Hematopoietic multipotent progenitor cell treated with erythropoietin and hydrocortisone succinate and interleukin-3 and kit ligand, for 8 days (in vitro differentiated cells): ENCODE results near the gene ACTA1.
"Not testable (repeated sequence)": the region's sequence is repeated elsewhere in the genome, so short reads cannot be mapped to it uniquely, and the experiment has no call there.

ENCODE experiments used
- DNase-seq: peaks from one replicate; pipeline ENCODE4 v3.0.0-alpha.2; 2015

The ACTA1 gene

DNA sequence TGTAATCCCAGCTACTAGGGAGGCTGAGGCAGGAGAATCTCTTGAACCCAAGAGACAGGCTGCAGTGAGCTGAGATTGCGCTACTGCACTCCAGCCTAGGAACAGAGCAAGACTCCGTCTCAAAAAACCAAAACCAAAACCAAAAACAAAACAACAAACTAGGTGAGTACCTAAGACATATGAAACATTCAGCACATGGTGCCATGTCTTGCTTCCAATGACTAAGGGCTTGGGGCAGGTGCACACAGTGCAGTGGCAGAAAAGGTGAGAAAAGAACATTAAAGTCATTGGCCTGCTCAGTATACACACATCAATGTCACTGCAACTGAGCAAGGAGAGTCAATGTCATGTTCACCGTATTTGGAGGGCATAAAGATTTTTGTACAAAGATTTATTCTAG lies 4.1 kb upstream of the ACTA1 start:
- DNase-seq: no peak

DNA sequence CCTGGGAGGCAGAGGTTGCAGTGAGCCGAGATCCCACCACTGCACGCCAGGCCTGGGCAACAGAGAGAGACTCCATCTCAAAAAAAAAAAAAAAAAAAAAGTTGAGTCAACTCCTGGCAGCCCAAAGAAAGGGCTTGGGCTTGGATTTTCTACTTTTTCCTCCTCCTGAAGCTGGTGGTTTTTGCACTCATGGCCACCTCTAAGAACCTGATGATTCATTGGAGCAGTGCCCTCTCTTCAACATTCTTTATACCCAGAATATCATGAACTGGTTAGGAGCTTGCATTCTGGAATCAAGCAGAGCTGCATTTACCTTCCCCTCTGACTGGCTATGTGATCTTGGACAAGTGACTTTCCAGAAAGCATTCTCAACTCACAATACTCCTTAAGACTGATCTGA lies 3.5 kb upstream of the ACTA1 start:
- DNase-seq: no peak

DNA sequence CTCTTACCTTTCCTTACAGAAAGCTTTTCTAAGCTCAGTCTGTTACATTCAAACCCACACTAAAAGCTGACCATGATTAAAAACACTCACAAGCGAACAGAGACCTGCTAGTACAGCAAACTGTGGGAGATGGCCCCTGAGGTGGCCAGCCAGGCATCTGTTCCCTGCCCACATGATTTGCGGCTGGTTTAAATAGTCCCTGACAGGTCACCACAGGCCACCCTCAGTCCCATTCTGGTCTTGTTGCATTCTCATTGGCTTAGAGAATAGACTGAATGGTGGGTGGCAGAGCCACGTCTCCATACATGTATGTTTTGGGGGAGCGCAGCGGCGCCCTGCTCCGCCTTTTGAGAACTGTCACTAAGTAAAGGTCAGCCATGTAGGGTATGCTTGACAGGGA lies 2.3 kb upstream of the ACTA1 start:
- DNase-seq: no peak

- DNase-seq: no peak
Measured at GRCh38 chr1:229434641-229435051, 752 bp upstream of the ACTA1 start.

- DNase-seq: no peak
Measured at GRCh38 chr1:229433364-229434004, 410 bp downstream of the ACTA1 start.

GRCh38 chr1:229432905-229433304 lies 989 bp downstream of the ACTA1 start:
- no peak for DNase-seq

DNA sequence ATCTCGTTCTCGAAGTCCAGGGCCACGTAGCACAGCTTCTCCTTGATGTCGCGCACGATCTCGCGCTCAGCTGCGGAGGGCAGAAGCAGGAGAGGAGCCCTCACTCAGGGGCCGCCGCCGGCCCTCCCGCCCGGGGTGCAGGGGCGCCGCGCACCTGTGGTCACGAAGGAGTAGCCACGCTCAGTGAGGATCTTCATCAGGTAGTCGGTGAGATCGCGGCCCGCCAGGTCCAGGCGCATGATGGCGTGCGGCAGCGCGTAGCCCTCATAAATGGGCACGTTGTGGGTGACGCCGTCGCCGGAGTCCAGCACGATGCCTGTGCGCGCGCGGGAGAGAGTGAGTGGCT lies 1.8 kb downstream of the ACTA1 start:
- no peak for DNase-seq

DNA sequence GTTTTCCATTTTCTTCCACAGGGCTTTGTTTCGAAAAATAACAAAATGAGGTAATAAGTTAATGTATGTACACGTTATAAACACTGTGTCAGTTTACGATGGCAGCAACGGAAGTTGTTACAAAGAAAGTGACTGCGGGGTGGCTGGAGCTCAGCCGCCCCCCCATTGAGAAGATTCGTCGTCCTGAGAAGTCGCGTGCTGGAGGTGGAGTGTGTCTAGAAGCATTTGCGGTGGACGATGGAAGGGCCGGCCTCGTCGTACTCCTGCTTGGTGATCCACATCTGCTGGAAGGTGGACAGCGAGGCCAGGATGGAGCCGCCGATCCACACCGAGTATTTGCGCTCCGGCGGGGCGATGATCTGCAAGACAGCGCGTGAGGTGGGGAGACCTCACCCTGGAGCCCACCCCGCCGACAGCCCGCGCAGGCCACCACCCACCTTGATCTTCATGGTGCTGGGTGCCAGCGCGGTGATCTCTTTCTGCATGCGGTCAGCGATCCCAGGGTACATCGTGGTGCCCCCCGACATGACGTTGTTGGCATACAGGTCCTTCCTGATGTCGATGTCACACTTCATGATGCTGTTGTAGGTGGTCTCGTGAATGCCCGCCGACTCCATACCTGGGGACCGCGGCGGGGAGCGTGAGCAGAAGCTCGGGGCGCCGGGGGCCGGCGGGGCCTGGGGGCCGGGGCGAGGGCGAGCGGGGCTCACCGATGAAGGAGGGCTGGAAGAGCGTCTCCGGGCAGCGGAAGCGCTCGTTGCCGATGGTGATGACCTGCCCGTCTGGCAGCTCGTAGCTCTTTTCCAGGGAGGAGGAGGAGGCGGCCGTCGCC lies 2.4 kb downstream of the ACTA1 start:
- no peak for DNase-seq

- DNase-seq: peak; percentile 64
Measured at GRCh38 chr1:229430761-229431283, 3.1 kb downstream of the ACTA1 start.

GRCh38 chr1:229428256-229428655 lies 5.6 kb downstream of the ACTA1 start:
- DNase-seq: no peak

DNA sequence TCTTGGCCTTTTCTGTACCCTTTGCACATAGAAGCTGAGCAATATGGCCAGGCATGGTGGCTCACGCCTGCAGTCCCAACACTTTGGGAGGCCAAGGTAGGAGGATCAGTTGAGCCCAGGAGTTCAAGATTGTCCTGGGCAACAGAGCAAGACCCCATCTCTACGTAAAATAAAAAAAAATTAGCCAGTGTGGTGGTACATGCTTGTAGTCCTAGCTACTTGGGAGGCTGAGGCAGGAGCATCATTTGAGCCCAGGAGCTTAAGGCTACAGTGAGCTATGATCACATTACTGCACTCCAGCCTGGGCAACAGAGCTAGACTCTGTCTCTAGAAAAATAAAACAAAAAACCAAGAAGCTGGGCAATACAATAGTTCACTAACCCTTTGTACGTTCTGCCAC lies 6.3 kb downstream of the ACTA1 start:
- DNase-seq: no peak

DNA sequence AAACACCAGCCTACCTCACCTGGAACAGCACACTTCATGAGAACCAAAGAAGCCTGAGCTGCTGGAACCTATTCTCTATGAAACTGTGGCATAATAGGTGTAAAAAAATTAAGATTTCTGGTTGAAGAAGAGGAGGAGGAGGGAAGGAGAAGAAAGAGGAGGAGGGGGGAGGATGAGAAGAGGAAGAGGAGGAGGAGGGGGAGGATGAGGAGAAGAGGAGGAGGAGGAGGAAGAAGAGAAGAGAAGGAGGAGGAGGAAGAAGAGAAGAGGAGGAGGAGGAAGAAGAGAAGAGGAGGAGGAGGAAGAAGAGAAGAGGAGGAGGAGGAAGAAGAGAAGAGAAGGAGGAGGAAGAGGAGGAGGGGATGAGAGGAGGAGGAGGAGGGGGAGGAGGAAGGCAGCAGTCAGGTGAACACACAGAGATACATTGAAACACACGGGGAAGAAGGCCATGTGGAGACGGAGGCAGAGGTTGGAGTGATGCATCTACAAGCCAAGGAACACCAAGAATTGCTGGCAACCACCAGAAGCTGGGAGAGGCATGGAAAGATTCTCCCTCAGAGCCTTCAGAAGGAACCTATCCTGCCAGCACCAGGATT lies 8.2 kb downstream of the ACTA1 start:
- no peak for DNase-seq

DNA sequence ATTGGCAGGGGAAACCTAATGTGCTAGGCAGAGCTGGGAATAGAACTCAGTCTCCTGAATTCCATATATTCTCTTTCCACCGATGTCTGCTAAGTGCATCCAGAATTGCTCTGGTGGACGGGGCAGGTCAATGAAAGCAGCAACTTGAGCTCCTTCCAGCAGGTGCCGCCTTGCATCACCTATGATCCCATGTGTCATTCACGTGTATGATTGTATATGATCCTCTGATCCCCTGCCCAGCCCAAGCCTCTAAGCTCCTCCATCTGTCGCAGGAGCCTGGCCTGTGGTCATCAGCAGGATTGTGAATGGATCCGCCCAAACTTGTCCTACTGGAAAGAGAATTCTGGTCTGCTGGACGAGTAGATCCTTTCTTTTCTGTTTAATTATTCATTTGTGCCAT lies 13.1 kb downstream of the ACTA1 start:
- DNase-seq: no peak

DNA sequence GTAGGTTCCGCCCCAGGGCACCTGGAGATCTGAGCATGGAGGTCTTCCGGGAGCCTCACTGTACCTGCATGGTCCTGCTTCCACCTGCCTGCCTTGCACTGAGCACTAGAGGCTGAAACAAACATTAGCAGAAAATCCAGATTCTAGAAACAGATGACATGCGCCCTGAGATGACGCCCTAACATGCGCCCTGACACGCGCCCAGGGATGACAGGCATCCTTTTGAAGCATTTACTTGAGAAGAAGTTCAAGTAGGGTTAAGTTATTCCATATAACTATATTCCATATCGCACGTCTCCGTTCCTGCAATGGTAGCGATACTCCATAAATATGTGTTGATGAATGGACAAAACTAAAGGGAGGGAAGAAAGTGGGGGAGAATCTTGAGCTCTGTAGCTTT lies 13.7 kb downstream of the ACTA1 start:
- no peak for DNase-seq

DNA sequence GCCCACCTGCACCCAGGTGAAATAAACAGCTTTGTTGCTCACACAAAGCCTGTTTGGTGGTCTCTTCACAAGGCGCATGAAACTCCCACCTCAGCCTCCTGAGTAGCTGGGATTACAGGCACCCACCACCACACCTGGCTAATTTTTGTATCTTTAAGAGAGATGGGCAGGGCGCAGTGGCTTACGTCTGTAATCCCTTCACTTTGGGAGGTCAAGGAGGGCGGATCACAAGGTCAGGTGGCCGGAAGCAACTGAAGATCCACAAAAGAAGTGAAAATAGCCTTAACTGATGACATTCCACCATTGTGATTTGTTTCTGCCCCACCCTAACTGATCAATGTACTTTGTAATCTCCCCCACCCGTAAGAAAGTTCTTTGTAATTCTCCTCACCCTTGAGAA lies 15.3 kb downstream of the ACTA1 start:
- DNase-seq: not testable (repeated sequence)

GRCh38 chr1:229412810-229413209 lies 21.1 kb downstream of the ACTA1 start:
- DNase-seq: not testable (repeated sequence)

DNA sequence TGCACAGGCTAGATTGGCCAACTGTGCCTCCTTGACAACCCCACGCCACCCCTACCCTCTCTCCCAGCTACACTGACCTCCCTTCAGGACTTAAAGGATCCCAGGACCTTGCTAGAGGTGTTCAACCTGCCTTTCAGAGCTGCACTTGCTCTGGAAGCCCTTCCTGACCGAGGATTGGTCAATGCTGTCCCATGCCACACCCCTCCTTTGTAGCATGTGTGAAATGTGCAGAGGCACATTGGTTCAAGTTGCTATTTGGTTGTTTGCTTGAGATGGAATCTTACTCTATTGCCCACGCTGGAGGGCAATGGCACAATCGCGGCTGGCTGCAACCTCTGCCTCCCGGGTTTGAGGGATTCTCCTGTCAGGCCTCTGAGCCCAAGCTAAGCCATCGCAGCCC lies 21.8 kb downstream of the ACTA1 start:
- no peak for DNase-seq

DNA sequence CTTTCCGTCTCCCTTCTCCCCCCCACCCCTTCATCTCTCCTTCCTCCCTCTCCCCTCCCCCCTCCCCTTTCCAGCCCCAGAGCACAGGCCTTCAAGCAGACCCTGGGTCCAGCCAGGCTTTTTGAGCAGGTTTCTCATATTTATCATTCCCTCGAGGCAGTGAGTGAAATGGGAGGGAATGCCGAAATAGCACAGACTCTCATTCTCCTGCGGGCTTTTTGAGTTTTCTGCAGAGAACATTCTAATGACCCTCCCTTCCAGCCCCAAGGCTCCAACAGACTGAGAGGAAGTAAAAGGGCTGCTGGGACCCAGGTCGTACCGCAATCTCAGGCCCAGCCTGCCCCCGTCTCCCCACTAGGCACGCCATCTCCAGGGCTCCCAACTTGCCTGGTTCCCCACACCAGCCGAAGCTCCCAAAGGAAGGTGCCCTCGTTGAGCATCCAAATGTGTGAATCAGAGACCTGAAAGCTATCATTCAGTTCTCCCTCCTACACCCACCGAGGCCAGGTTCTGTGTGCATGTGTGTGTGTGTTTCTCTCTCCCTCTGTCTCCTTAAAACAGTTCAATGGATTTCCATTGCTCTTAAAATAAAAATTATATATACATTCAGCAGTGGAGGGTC lies 22.3 kb downstream of the ACTA1 start:
- DNase-seq: no peak

DNA sequence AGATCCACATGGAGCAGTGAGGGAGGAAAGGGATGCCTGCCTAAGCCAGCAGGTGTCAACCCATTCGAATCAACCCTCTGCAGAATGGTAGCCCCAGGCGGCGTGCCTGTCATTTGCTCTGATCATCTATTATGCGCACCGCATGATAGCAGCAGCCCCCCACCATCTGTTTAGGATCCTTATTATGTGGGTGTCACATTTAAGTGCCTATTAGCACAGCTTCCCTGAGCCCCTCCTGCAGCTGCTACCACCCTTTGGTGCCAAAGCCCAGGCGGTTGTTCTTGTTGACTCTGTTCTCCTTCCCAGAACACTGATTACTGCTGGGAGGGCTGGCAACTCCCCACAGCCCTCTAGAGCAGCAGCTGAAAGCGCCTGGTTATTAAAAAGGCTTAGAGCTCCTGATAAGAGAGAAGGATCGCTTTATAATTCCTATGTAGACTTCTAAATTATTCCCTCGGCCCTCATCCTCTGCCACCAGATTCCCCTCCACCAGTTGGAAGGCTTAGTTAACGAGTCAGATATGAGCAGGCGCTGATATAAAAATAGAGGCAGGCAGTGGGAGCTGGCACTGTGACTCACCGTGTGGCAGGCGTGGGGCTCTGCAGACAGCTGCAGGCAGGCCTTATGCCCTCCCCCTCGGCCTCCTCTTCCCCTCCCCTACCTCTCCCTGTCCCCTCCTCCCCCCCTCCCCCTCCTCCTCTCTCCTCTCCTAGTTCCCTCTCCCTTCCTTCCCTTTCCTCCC lies 23.0 kb downstream of the ACTA1 start:
- peak; percentile 43 for DNase-seq

DNA sequence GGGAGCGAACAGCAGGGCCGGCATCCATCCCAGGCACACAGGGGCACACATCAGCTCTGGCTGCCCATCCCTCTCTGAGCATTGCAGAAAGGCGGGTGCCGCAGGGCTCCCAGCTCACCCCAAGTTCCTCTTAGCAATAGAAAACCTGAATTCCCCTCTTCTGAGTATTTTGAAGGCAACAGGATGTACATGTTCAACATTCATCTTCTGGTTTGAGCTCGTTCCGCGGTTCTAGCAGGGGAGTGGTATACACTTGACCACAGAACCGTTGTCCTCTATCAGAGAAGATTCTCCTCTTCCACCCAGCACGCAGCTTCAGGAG lies 23.6 kb downstream of the ACTA1 start:
- no peak for DNase-seq

- DNase-seq: no peak
Measured at GRCh38 chr1:229409616-229410369, 24.1 kb downstream of the ACTA1 start.

GRCh38 chr1:229408458-229409037 lies 25.3 kb downstream of the ACTA1 start:
- no peak for DNase-seq
